HG02642 (cell line): ENCODE data around the gene PAF1.
"Not testable (repeated sequence)": the region's sequence is repeated elsewhere in the genome, so short reads cannot be mapped to it uniquely, and the experiment has no call there.

ENCODE experiments used
- ATAC-seq: cut with Tn5 transposase; IDR thresholded peaks from one replicate; pipeline ENCODE4 v1.9.1; 2021; ENCODE audit warnings: mild to moderate bottlenecking; ENCODE audit not compliant: unreplicated experiment, poor library complexity

The PAF1 gene

GRCh38 chr19:39385629-39386411, 5.1 kb downstream of the PAF1 start:
- ATAC-seq, result no peak

GRCh38 chr19:39384839-39385568, 5.9 kb downstream of the PAF1 start:
- no peak for ATAC-seq

GRCh38 chr19:39382991-39383828, 7.7 kb downstream of the PAF1 start:
- ATAC-seq, result no peak

- ATAC-seq, result no peak
Observed at GRCh38 chr19:39381910-39382611, 8.8 kb downstream of the PAF1 start.

- no peak for ATAC-seq
Observed at GRCh38 chr19:39380521-39381502, 10.1 kb downstream of the PAF1 start.

- no peak for ATAC-seq
Observed at GRCh38 chr19:39379865-39380396, 11.0 kb downstream of the PAF1 start.

- ATAC-seq, result not testable (repeated sequence)
Observed at GRCh38 chr19:39379366-39379765, 11.5 kb downstream of the PAF1 start.

- no peak for ATAC-seq
Observed at GRCh38 chr19:39377373-39378362, 13.2 kb downstream of the PAF1 start.

- no peak for ATAC-seq
Observed at GRCh38 chr19:39375929-39376328, 15.0 kb downstream of the PAF1 start.

GRCh38 chr19:39372941-39373340, 18.0 kb downstream of the PAF1 start:
- no peak for ATAC-seq

GRCh38 chr19:39372047-39372802, 18.7 kb downstream of the PAF1 start:
- no peak for ATAC-seq

GRCh38 chr19:39370735-39371134, 20.2 kb downstream of the PAF1 start:
- no peak for ATAC-seq

GRCh38 chr19:39369200-39369599, 21.7 kb downstream of the PAF1 start:
- ATAC-seq, result no peak

GRCh38 chr19:39365531-39365930, 25.4 kb downstream of the PAF1 start:
- no peak for ATAC-seq

GRCh38 chr19:39363901-39364457, 26.9 kb downstream of the PAF1 start:
- no peak for ATAC-seq
